ENCODE data around the gene RBFOX1. TPM values are rescaled to one million over a fixed set of nuclear protein-coding genes. Genes with fewer than 3 reads are reported as not detected.

The RBFOX1 gene
- total RNA-seq, 2 donors from 2014 or later: 1.6 to 2.6 TPM

- TF ChIP-seq CTCF (IDR thresholded peaks at IDR 0.05): no peak
- Histone ChIP-seq H3K4me1 (no peaks in the 10 kb centered on the region), H3K27ac (no peak overlapping the region), H3K27me3 (no peaks in the 10 kb centered on the region), H3K9me3 (no peaks in the 10 kb centered on the region), H3K9ac (ENCODE audit: low read depth in 2 of 2, low read length in 2 of 2) (no peak overlapping the region), H3K36me3 (no peaks in the 10 kb centered on the region), H3K4me3 (no peak overlapping the region)
- DNase-seq: no peak
- intact Hi-C loops (cut with DNase I): no loop called here
Observed at GRCh38 chr16:7372095-7372494, 39.5 kb downstream of the RBFOX1 start.

GRCh38 chr16:7373776-7374175 lies 41.1 kb downstream of the RBFOX1 start:
- intact Hi-C loops (cut with DNase I): no loop called here
- no peak for DNase-seq
- H3K9me3 ChIP-seq: no peaks in the 10 kb centered on the region

GRCh38 chr16:7374614-7375174 lies 42.0 kb downstream of the RBFOX1 start:
- Histone ChIP-seq H3K9ac (ENCODE audit: low read depth in 2 of 2, low read length in 2 of 2) (no peak overlapping the region), H3K9me3 (no peaks in the 10 kb centered on the region), H3K27ac (no peak overlapping the region), H3K4me1 (no peaks in the 10 kb centered on the region), H3K4me3 (no peak overlapping the region), H3K36me3 (no peaks in the 10 kb centered on the region), H3K27me3 (no peaks in the 10 kb centered on the region)
- TF ChIP-seq CTCF (IDR thresholded peaks at IDR 0.05): no peak
- intact Hi-C loops (cut with DNase I): no loop called here
- DNase-seq: no peak

More at GRCh38 chr16:7373776-7374175, 41.1 kb downstream of the RBFOX1 start:
- H3K9ac ChIP-seq (ENCODE audit: low read depth in 2 of 2, low read length in 2 of 2): no peak overlapping the region
- TF ChIP-seq CTCF (IDR thresholded peaks at IDR 0.05): no peak
- no peak overlapping the region for H3K4me3 ChIP-seq
- H3K36me3 ChIP-seq: no peaks in the 10 kb centered on the region
- no peaks in the 10 kb centered on the region for H3K27me3 ChIP-seq
- no peak overlapping the region for H3K27ac ChIP-seq
- H3K4me1 ChIP-seq: no peaks in the 10 kb centered on the region

- intact Hi-C loops (cut with DNase I): no loop called here
- no peak overlapping the region for H3K4me3 ChIP-seq
- H3K27ac ChIP-seq: no peak overlapping the region
- TF ChIP-seq CTCF (IDR thresholded peaks at IDR 0.05): no peak
- H3K9ac ChIP-seq (ENCODE audit: low read depth in 2 of 2, low read length in 2 of 2): no peak overlapping the region
- no peaks in the 10 kb centered on the region for H3K4me1 ChIP-seq
- H3K9me3 ChIP-seq: no peaks in the 10 kb centered on the region
- no peaks in the 10 kb centered on the region for H3K36me3 ChIP-seq
- H3K27me3 ChIP-seq: no peaks in the 10 kb centered on the region
- no peak for DNase-seq
Observed at GRCh38 chr16:7376227-7376626, 43.6 kb downstream of the RBFOX1 start.

GRCh38 chr16:7377231-7377630 lies 44.6 kb downstream of the RBFOX1 start:
- Histone ChIP-seq H3K27me3 (no peaks in the 10 kb centered on the region), H3K9me3 (no peaks in the 10 kb centered on the region), H3K36me3 (no peaks in the 10 kb centered on the region), H3K4me3 (no peak overlapping the region), H3K27ac (no peak overlapping the region), H3K9ac (ENCODE audit: low read depth in 2 of 2, low read length in 2 of 2) (no peak overlapping the region), H3K4me1 (no peaks in the 10 kb centered on the region)
- no peak for DNase-seq
- TF ChIP-seq CTCF (IDR thresholded peaks at IDR 0.05): no peak
- intact Hi-C loops (cut with DNase I): no loop called here

Measured in colonic mucosa (tissue), 4 donors.